Amniotic epithelial cell (primary cell): ENCODE results near the gene RANBP10.
A peak's percentile ranks its signal among the peaks of the same experiment; 100 is the strongest.

Experiments used
- DNase-seq: peaks from one replicate; pipeline ENCODE4 v3.0.0-alpha.2; 2010; ENCODE audit warnings: low read depth

RANBP10 gene

DNA sequence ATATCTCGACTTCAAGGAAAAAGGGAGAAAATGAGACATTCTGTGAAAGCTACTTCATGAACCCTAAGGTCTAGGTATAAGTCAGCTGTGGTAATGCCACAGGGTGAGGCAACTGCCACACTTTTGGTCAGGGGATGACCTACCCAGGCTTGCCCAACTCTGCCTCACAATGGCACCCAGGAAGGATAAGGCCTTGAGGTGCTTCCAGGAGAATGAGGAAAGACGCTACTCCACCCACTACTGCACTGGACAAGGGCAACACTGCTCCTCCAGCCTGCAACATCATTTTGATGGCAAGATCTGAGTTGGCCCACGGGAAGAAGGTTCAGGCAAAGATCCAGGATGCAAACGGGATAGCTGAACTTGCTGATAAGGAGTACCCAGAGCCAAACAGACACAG lies 65.2 kb downstream of the RANBP10 start:
- no peak for DNase-seq

- no peak for DNase-seq
Measured at GRCh38 chr16:67740391-67740790, 66.0 kb downstream of the RANBP10 start.

GRCh38 chr16:67736858-67737257 lies 69.5 kb downstream of the RANBP10 start:
- no peak for DNase-seq

GRCh38 chr16:67734731-67735201 lies 71.6 kb downstream of the RANBP10 start:
- no peak for DNase-seq

DNA sequence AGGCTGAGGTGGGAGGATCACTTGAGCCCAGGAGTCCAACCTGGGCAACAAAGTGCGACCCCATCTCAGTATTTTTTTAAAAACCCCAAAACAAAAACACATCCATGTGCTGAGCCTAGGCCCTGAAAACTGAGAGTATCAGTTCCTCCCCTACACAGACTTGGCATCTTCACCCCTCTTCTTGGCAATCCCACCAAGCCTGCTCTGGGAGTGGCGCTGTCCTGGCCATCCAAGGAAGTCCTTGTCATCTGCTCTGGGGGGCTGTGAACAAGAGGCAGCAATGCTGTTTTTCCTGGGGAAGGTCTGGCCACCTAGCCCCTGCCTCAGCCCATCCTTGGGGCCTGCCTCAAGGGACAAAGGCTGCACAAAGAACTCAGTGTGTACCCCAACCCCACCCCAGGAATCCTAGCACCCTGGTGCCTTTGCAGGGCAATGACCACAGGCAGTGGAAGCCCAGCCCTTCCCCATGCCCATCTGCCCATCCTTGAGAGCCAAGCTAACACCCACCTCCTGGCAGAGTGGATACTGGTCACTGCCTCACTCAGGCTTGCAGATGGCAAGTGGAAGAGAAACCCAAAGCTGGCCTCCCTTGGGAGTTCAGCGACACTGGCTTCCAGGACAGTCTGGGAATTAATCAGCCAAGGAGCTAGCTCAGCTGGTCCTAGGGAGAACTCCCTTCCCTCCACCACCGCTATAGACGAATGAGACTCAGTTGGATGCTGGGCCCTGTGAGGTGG lies 72.5 kb downstream of the RANBP10 start:
- no peak for DNase-seq

GRCh38 chr16:67731753-67732095 lies 74.6 kb downstream of the RANBP10 start:
- DNase-seq, result no peak

GRCh38 chr16:67731071-67731752 lies 75.1 kb downstream of the RANBP10 start:
- no peak for DNase-seq

DNA sequence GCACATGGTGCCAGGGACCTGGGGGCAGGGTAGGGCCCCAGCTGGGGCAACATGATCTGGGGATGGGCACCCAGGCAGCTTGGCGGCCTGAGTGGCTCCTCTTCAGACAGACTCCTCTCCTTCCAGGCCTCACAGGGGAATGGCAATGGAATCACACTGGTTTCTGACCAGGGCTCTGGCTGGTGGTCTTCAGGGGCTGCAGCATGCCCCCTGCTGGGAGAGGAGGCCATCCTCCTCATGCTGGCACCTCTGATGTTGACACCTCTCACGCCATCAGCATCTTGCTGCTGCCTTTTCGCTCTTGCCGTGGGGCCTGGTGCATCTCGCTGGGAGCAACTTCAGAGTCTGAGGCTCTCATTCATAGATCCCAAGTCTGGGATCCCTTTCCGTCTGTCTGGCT lies 76.0 kb downstream of the RANBP10 start:
- no peak for DNase-seq

GRCh38 chr16:67729636-67730248 lies 76.6 kb downstream of the RANBP10 start:
- no peak for DNase-seq

DNA sequence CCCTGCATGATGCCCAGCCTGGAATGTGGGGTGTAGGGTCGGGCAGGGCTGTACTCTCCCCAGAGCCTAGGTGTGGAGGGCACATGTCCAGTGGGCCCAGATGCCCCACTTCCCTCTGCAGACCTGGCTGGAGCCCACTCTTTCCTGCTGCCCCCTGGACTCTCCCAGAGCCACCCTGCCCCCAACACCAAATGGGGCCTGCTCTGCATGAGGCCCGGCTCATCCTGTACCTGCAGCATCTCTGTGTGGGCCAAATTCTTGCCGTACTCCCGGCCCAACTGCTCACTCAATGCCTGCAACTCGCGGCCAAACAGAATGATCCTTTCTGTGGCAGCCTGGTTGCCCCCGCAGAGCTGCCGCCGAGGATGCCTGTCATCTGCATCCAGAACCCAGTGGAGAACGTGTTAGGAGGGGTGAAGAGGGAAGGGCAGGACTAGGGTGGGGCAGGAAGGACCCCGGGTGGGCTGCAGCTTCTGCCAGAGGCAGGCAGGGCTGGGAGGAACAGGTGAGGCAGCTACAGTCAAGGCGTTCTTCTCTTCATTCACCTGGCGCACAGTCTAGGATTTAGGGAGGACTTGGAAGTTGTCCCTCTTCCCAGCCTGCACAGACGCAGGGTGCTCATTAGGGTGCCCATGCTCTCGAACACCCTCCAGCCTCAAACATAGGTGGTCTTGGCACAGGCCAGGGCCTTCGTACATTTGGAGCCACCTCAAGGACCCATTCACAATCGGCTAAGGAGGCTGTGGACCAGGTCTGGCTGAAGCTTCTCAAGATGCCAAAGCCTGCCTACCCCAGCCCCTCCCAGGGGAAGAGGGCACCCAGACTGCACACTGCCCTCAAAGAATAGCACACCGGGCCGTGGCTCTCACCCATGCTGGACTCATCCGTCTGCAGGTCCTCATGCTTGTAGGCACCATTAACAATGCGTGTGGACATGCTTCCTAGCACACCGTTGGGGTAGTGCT lies 78.6 kb downstream of the RANBP10 start:
- no peak for DNase-seq

DNA sequence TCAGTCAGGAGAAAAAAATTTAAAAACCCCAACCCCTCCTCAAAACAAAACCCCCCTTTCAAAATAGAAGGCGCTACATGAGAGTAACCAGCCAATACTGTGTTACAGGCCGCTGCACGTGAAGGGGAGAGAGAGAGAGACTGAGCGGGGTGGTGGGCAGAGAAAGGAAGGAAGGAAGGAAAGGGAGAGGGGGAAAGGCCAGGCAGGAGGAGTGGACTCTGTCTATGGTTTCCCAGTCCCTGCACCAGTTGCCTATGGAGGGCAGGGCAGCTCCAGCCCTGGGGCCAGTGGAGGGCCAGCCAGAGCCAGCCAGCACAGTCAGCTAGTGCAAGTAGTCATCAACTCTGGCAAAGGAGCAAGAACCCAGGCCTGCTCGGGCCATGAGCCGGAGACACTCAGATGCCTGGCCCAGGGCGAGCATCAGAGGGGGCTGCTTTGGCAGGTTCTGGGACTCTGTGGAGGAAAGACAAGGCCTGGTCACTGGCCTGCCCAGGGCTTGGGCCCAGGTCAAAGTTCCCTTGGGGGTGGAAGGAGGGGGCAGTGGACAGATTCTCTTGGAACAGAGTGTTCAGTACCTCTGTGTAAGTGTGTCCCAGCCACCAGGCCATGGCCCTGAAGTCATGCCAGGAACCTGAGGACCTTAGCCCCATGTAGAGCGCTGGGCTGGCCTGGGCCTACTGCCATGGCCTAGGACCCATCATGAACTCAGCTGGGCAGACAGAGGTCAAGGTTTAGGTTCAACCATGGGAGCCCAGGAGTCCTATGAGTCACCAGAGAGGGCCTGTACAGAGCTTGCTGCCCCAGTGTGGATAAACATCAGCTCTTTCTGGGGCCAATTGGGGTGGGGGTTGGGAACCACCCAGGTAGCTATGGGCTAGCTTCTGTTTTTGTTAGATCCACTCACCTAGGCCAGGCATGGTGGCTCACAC lies 80.0 kb downstream of the RANBP10 start:
- no peak for DNase-seq

DNA sequence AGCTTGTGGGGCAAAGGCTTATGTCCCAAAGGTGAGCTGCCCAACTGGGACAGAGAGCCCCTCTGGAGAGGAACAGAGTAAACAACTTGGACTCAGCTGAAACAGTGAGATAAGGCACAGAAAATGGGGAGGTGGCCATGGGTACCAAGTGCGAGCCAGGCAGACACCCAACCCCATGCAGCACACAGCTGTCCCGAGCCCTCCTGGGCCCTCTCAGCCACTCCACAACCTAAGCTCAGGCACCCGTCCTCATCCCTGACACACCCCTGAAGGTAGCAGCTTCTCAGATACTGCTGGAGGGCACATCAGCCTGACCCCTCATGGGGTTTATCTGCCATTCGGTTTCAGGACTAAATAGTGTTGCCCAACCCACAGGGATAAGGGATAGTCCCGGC lies 82.5 kb downstream of the RANBP10 start:
- DNase-seq, result no peak

GRCh38 chr16:67723151-67723910 lies 83.0 kb downstream of the RANBP10 start:
- DNase-seq, result peak; percentile 22

GRCh38 chr16:67720236-67720635 lies 86.1 kb downstream of the RANBP10 start:
- DNase-seq, result no peak

DNA sequence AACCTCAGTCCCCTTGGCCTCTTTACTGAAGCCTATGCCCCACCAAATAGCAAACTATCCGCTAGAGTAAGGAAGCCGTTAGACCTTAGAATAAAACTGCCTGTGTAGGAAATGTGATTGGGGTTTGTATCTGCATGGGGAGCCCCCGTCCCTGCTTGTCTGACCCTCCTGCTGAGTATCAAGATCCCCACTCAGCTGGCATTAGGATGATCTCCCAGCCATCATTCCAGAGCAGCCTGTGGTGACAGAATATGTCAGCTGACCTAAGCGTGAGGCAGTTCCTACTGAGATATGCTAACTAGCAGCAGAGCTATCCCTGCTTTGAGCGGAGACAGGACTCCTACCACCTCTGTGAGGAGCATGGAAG lies 86.6 kb downstream of the RANBP10 start:
- DNase-seq, result peak; percentile 77

GRCh38 chr16:67719048-67719777 lies 87.1 kb downstream of the RANBP10 start, which contains the start of gene GFOD2:
TSS of gene GFOD2 (minus strand) at chr16:67719316. CDS start at chr16:67685715, 33,601 bp downstream.
- DNase-seq, result peak; percentile 84

DNA sequence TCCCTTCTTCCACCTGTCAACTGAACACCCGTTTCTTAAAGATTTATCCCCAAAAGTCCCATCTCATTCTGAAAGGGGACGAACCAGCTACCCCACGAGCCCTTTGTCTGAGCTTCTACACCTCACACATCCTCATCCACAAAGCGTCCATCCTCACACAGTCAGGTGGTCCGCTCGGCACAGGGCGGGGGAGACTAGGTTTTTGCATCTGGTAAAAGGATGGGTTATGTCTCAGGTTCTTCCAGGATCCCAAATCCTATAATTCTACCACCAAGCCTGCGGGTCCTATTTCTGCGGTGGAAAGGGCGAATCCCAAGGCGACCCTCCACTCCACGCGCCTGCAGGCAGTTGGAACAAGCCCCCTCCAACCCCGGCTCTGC lies 87.7 kb downstream of the RANBP10 start:
- DNase-seq, result no peak

- DNase-seq, result no peak
Measured at GRCh38 chr16:67716097-67716496, 90.3 kb downstream of the RANBP10 start.

DNA sequence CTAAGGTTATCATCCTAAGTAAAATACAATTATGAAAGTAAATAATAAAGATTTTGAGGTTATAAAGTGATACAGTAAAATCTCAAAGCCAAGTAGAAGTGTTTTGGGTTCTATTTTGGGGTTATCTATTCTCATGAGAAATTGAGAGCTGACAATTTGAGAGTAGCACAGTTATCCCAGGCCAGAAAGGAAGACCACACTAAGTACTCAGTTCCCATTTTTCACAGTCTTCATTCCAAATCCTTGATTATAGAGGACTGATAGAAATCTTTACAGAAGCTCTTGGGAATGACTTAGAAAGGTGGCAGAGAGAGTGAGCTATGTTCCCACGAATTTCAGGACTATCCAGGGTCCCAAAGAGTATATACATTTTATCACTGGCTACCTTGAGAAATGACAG lies 91.8 kb downstream of the RANBP10 start:
- DNase-seq, result no peak
